H1 (cell line): Measurements from ENCODE around the gene CCL23. TPM values are rescaled to one million over a fixed set of nuclear protein-coding genes. Genes with fewer than 3 reads are reported as not detected.

Source experiments
- CTCF ChIA-PET: fragments of 300-600 bp; sonication (Branson Sonifier 250); formaldehyde crosslinking; loops from one replicate; lab custom pipeline; 2021; ENCODE audit not compliant: partially characterized antibody; lab: Charles Lee
- POLR2A ChIA-PET: fragments of 300-600 bp; sonication (Branson Sonifier 250); formaldehyde crosslinking; loops from one replicate; lab custom pipeline; 2021; ENCODE audit warnings: inconsistent platforms; ENCODE audit not compliant: partially characterized antibody; lab: Charles Lee
- DNase-seq, 2 experiments: peaks; one replicate each; pipeline versions ENCODE4 v3.0.0 to v3.0.0-alpha.2; 2010 to 2022; ENCODE audit warnings: low spot score in 2 of 2, low read depth in 1 of 2, mixed read lengths in 1 of 2
- FAIRE-seq: peaks from 2 replicates; lab custom pipeline; 2011; peaks lifted over from hg19 to GRCh38; lab: Jason Lieb, UNC
- H2AFZ ChIP-seq: 2 replicates; pipeline ENCODE4 v1.8.1; 2012; ENCODE audit warnings: low read length, inconsistent platforms
- H2AK5ac ChIP-seq: 2 replicates; pipeline ENCODE4 v1.6.1; 2013; ENCODE audit warnings: low read depth, low read length
- H2BK120ac ChIP-seq: replicated peaks from 2 replicates; pipeline ENCODE3; 2013; ENCODE audit warnings: low read depth, low read length, inconsistent platforms
- H2BK12ac ChIP-seq: 2 replicates; pipeline ENCODE4 v1.6.1; 2013; ENCODE audit warnings: low read depth, low read length
- H2BK15ac ChIP-seq: 2 replicates; pipeline ENCODE4 v1.6.1; 2013; ENCODE audit warnings: low read length
- H2BK20ac ChIP-seq: 2 replicates; pipeline ENCODE4 v1.6.1; 2013; ENCODE audit warnings: low read length
- H2BK5ac ChIP-seq: 2 replicates; pipeline ENCODE4 v1.6.1; 2013; ENCODE audit warnings: low read depth, low read length
- H3K14ac ChIP-seq: 2 replicates; pipeline ENCODE4 v1.6.1; 2013; ENCODE audit warnings: inconsistent platforms; ENCODE audit not compliant: insufficient read length
- H3K18ac ChIP-seq: 2 replicates; pipeline ENCODE4 v1.6.1; 2013; ENCODE audit warnings: low read length; ENCODE audit errors: extremely low read depth
- H3K23ac ChIP-seq: 2 replicates; pipeline ENCODE4 v1.6.1; 2013; ENCODE audit warnings: inconsistent platforms; ENCODE audit not compliant: insufficient read length
- H3K23me2 ChIP-seq: 2 replicates; pipeline ENCODE4 v1.6.1; 2013; ENCODE audit warnings: low read depth, low read length
- H3K27ac ChIP-seq: 2 replicates; pipeline ENCODE4 v1.6.1; 2011; ENCODE audit warnings: low read depth, low read length, inconsistent platforms
- H3K27me3 ChIP-seq, 4 experiments: replicated peaks in 1 of 4; 1 replicate in 1 of 4; 2 replicates in 3 of 4; pipeline versions ENCODE4 v1.6.1 to v1.8.1; 2011 to 2013; ENCODE audit warnings: low read length in 3 of 4, mild to moderate bottlenecking in 3 of 4, inconsistent platforms in 2 of 4, mixed read lengths in 2 of 4, moderate library complexity in 1 of 4; ENCODE audit not compliant: control insufficient read depth in 3 of 4, insufficient read depth in 3 of 4; ENCODE audit errors: extremely low read depth in 1 of 4
- H3K36me3 ChIP-seq, 4 experiments: 2 replicates each; pipeline versions ENCODE4 v1.6.1 to v1.8.1; 2011 to 2013; ENCODE audit warnings: mild to moderate bottlenecking in 4 of 4, low read length in 3 of 4, moderate library complexity in 2 of 4, control low read depth in 1 of 4, inconsistent platforms in 1 of 4; ENCODE audit not compliant: insufficient read depth in 4 of 4, control insufficient read depth in 2 of 4
- H3K4ac ChIP-seq: replicated peaks from 2 replicates; pipeline ENCODE3; 2013; ENCODE audit warnings: low read length, low read depth, mixed read lengths, inconsistent platforms; ENCODE audit not compliant: insufficient read length
- H3K4me1 ChIP-seq, 4 experiments: replicated peaks in 1 of 4; 1 replicate in 1 of 4; 2 replicates in 3 of 4; pipeline versions ENCODE4 v1.6.1 to v1.8.1; 2011 to 2013; ENCODE audit warnings: low read length in 3 of 4, inconsistent platforms in 2 of 4, mixed read lengths in 1 of 4; ENCODE audit not compliant: insufficient read depth in 4 of 4, control insufficient read depth in 3 of 4
- H3K4me2 ChIP-seq, 2 experiments: 2 replicates each; pipeline versions ENCODE4 v1.6.1 to v1.8.1; 2011 to 2013; ENCODE audit warnings: low read depth in 2 of 2, low read length in 2 of 2, control low read depth in 1 of 2, inconsistent platforms in 1 of 2, mild to moderate bottlenecking in 1 of 2; ENCODE audit not compliant: insufficient read depth in 1 of 2
- H3K4me3 ChIP-seq, 4 experiments: fragments of 200-600, 300-600 bp in 1 of 4; sonication (generic), shearing (Covaris generic), sonication (Bioruptor Twin) in 1 of 4; 2 replicates each; pipeline versions ENCODE4 v1.5.1 to v1.8.1; 2011 to 2016; ENCODE audit warnings: low read length in 4 of 4, low read depth in 3 of 4, control low read depth in 2 of 4, inconsistent platforms in 2 of 4, mild to moderate bottlenecking in 2 of 4, mixed read lengths in 1 of 4, moderate library complexity in 1 of 4; ENCODE audit not compliant: insufficient read depth in 2 of 4; ENCODE audit errors: extremely low read depth in 1 of 4
- H3K56ac ChIP-seq: replicated peaks from 2 replicates; pipeline ENCODE3; 2013; ENCODE audit warnings: low read depth, mild to moderate bottlenecking, mixed read lengths, low read length, inconsistent platforms; ENCODE audit not compliant: insufficient read length
- H3K79me1 ChIP-seq: 2 replicates; pipeline ENCODE4 v1.6.1; 2013; ENCODE audit warnings: low read depth, low read length, control low read depth
- H3K79me2 ChIP-seq, 2 experiments: 2 replicates each; pipeline versions ENCODE4 v1.6.1 to v1.8.1; 2012 to 2013; ENCODE audit warnings: low read length in 2 of 2, mild to moderate bottlenecking in 2 of 2, inconsistent platforms in 1 of 2; ENCODE audit not compliant: insufficient read depth in 2 of 2, control insufficient read depth in 1 of 2
- H3K9ac ChIP-seq, 4 experiments: replicated peaks in 1 of 4; 1 replicate in 1 of 4; 2 replicates in 3 of 4; pipeline versions ENCODE4 v1.6.1 to v1.8.1; 2011 to 2013; ENCODE audit warnings: low read depth in 3 of 4, low read length in 3 of 4, control low read depth in 2 of 4, mild to moderate bottlenecking in 2 of 4, moderate library complexity in 2 of 4, inconsistent platforms in 1 of 4; ENCODE audit errors: extremely low read depth in 1 of 4
- H3K9me3 ChIP-seq, 2 experiments: 2 replicates each; pipeline versions ENCODE4 v1.6.1 to v1.8.1; 2012 to 2013; ENCODE audit warnings: mild to moderate bottlenecking in 2 of 2, moderate library complexity in 2 of 2, control low read depth in 1 of 2, inconsistent platforms in 1 of 2, low read depth in 1 of 2, low read length in 1 of 2, mixed read lengths in 1 of 2; ENCODE audit not compliant: insufficient read depth in 2 of 2
- H4K20me1 ChIP-seq, 2 experiments: replicated peaks in 1 of 2; 2 replicates each; pipeline versions ENCODE3 to v1.8.1; 2011 to 2013; ENCODE audit warnings: inconsistent platforms in 2 of 2, low read length in 2 of 2, mild to moderate bottlenecking in 1 of 2; ENCODE audit not compliant: insufficient read depth in 2 of 2, control insufficient read depth in 1 of 2
- H4K5ac ChIP-seq: 2 replicates; pipeline ENCODE4 v1.6.1; 2013; ENCODE audit warnings: low read length, low read depth, mixed read lengths, inconsistent platforms; ENCODE audit not compliant: insufficient read length
- H4K8ac ChIP-seq: 2 replicates; pipeline ENCODE4 v1.8.0; 2013; ENCODE audit warnings: mild to moderate bottlenecking, moderate library complexity, low read length, inconsistent platforms; ENCODE audit not compliant: insufficient read depth; ENCODE audit errors: extremely low read depth
- H4K91ac ChIP-seq: replicated peaks from 2 replicates; pipeline ENCODE3; 2013; ENCODE audit warnings: low read length, mixed read lengths, inconsistent platforms; ENCODE audit not compliant: insufficient read length
- ASH2L ChIP-seq: fragments of 200-600, 300-600 bp; sonication (generic); IDR thresholded peaks from one replicate; pipeline ENCODE4 v1.7.1; 2017; ENCODE audit warnings: low read length
- BACH1 ChIP-seq: IDR thresholded peaks from 2 replicates; pipeline ENCODE4 v1.6.1; 2012; ENCODE audit warnings: low read length, improper control_type of control experiment
- BCL11A ChIP-seq, 2 experiments: IDR thresholded peaks; one replicate each; pipeline ENCODE4 v1.6.1; 2011; ENCODE audit warnings: low read depth in 2 of 2, low read length in 2 of 2, mild to moderate bottlenecking in 2 of 2
- CEBPB ChIP-seq: IDR thresholded peaks from 2 replicates; pipeline ENCODE4 v1.6.1; 2012; ENCODE audit warnings: low read depth, low read length
- GABPA ChIP-seq: IDR thresholded peaks from 2 replicates; pipeline ENCODE4 v1.6.1; 2011; ENCODE audit warnings: mild to moderate bottlenecking, low read length, moderate library complexity, borderline replicate concordance; ENCODE audit not compliant: insufficient read depth
- HDAC6 ChIP-seq: IDR thresholded peaks from one replicate; pipeline ENCODE4 v1.7.1; 2012; ENCODE audit warnings: low read depth, mild to moderate bottlenecking, inconsistent platforms, low read length, moderate library complexity
- KDM4A ChIP-seq: IDR thresholded peaks from one replicate; pipeline ENCODE4 v1.7.1; 2012; ENCODE audit warnings: low read depth, mild to moderate bottlenecking, moderate library complexity, low read length, inconsistent platforms; ENCODE audit not compliant: severe bottlenecking
- POLR2A ChIP-seq, 2 experiments: IDR thresholded peaks; 1 replicate in 1 of 2; 2 replicates in 1 of 2; pipeline ENCODE4 v1.6.1; 2011; ENCODE audit warnings: low read depth in 2 of 2, low read length in 2 of 2, mild to moderate bottlenecking in 2 of 2; ENCODE audit errors: control extremely low read depth in 1 of 2
- SRF ChIP-seq: IDR thresholded peaks from 2 replicates; pipeline ENCODE4 v1.6.1; 2011; ENCODE audit warnings: mild to moderate bottlenecking, low read depth, low read length, moderate library complexity
- TAF7 ChIP-seq: optimal IDR thresholded peaks from 2 replicates; pipeline ENCODE3; 2011; ENCODE audit warnings: low read depth, mild to moderate bottlenecking, inconsistent platforms, low read length, moderate library complexity, borderline replicate concordance
- TBP ChIP-seq: IDR thresholded peaks from 2 replicates; pipeline ENCODE4 v1.6.1; 2011; ENCODE audit warnings: low read depth, low read length, improper control_type of control experiment
- TCF12 ChIP-seq: IDR thresholded peaks from 2 replicates; pipeline ENCODE4 v1.6.1; 2011; ENCODE audit warnings: low read depth, mild to moderate bottlenecking, low read length
- WGBS, 2 experiments: shearing (Covaris generic) in 1 of 2; methylation state at CpG; one replicate each; pipeline versions ENCODE4 v1.1.6 to v1.1.7; 2013 to 2015; ENCODE audit warnings: low lambda C conversion rate in 2 of 2, mixed read lengths in 2 of 2, inconsistent platforms in 1 of 2, low coverage in 1 of 2, missing lambda C conversion rate in 1 of 2; ENCODE audit not compliant: insufficient replicate concordance in 2 of 2, insufficient coverage in 1 of 2, insufficient read length in 1 of 2; ENCODE audit errors: extremely low coverage in 1 of 2, missing lambda C conversion rate in 1 of 2; 5-methylcytosine and 5-hydroxymethylcytosine counted together
- polyA plus RNA-seq, 7 experiments: library from polyadenylated mRNA; depleted of rRNA in 3 of 7; stranded (reverse) in 5 of 7; unstranded in 2 of 7; fragments of >200 nt in 5 of 7; fragments of 200-250 nt in 2 of 7; gene quantifications; 1 replicate in 5 of 7; 2 replicates in 1 of 7; 4 replicates in 1 of 7; pipeline versions ENCODE4 v1.2.1 to v1.2.3, GENCODE V29; 2011 to 2013; ENCODE audit warnings: missing spikeins in 2 of 7, mixed read lengths in 2 of 7
- total RNA-seq: library from RNA; stranded (reverse); fragmentation: NEBNext Ultra II Directional; extraction: Animal tissue kit (Norgen Biotek cat#: 25700); gene quantifications from 2 replicates; pipeline ENCODE4 v1.2.1, GENCODE V29; 2021
- TF ChIP-seq, protein P1 (sequence below), 3 experiments: IDR thresholded peaks; 1 replicate in 2 of 3; 2 replicates in 1 of 3; pipeline versions ENCODE4 v1.5.1 to v1.6.1; 2011; ENCODE audit warnings: low read length in 3 of 3, mild to moderate bottlenecking in 3 of 3, inconsistent platforms in 2 of 3, low read depth in 1 of 3, moderate library complexity in 1 of 3; ENCODE audit not compliant: insufficient read depth in 1 of 3; ENCODE audit errors: control extremely low read depth in 1 of 3

The CCL23 gene
- total and polyA plus RNA-seq, 2 of the 8 experiments (the other 6 are each of a cell fraction or from before 2014, with no cell fraction given) = not detected

DNA sequence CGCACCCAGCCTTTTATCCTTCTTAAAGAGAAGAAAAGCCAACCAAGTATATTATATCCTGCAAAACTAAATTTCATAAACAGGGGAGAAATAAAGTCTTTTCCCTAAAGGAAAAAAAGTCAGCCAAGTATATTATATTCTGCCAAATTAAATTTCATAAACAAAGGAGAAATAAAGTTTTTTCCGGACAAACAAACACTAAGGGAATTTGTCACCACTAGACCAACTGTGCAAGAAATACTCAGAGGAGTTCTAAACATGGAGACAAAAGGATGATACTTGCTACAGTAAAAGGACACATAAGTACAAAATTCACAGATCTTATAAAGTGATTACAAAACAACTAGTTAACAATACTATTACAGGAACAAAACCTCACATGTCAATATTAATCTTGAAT lies 31.9 kb upstream of the CCL23 start:
- H3K23me2 ChIP-seq = no peaks in the 10 kb centered on the region
- no peak overlapping the region for H4K8ac ChIP-seq
- no peak overlapping the region for H2BK5ac ChIP-seq
- H4K91ac ChIP-seq = no peak overlapping the region
- H3K27ac ChIP-seq = no peak overlapping the region
- 97% methylated on average over 2 of the region's 2 CpGs; no CpG with 5 or more reads in 1 of the 2 experiments for WGBS, 2 experiments
- no peak overlapping the region for H2AFZ ChIP-seq
- no peak overlapping the region for H2BK120ac ChIP-seq
- no peak overlapping the region for H3K56ac ChIP-seq
- no peaks in the 10 kb centered on the region for H3K79me2 ChIP-seq
- H2BK20ac ChIP-seq = no peak overlapping the region
- no peak for TF ChIP-seq KDM4A
- TF ChIP-seq, protein P1, sequence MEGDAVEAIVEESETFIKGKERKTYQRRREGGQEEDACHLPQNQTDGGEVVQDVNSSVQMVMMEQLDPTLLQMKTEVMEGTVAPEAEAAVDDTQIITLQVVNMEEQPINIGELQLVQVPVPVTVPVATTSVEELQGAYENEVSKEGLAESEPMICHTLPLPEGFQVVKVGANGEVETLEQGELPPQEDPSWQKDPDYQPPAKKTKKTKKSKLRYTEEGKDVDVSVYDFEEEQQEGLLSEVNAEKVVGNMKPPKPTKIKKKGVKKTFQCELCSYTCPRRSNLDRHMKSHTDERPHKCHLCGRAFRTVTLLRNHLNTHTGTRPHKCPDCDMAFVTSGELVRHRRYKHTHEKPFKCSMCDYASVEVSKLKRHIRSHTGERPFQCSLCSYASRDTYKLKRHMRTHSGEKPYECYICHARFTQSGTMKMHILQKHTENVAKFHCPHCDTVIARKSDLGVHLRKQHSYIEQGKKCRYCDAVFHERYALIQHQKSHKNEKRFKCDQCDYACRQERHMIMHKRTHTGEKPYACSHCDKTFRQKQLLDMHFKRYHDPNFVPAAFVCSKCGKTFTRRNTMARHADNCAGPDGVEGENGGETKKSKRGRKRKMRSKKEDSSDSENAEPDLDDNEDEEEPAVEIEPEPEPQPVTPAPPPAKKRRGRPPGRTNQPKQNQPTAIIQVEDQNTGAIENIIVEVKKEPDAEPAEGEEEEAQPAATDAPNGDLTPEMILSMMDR (IDR thresholded peaks at IDR 0.05; ENCODE audit: control extremely low read depth in 1 of 3, insufficient read depth in 1 of 3, low read depth in 1 of 3, low read length in 3 of 3) = no peak
- TF ChIP-seq BACH1 = no peak
- no peak for TF ChIP-seq TAF7
- TF ChIP-seq TBP = no peak
- TF ChIP-seq BCL11A (IDR thresholded peaks at IDR 0.05; ENCODE audit: low read depth in 2 of 2, low read length in 2 of 2) = no peak
- TF ChIP-seq ASH2L = no peak
- no peak for TF ChIP-seq SRF
- TF ChIP-seq GABPA = no peak
- no peak for TF ChIP-seq POLR2A (IDR thresholded peaks at IDR 0.05; ENCODE audit: control extremely low read depth in 1 of 2, low read depth in 2 of 2, low read length in 2 of 2)
- TF ChIP-seq TCF12 = no peak
- no peak for TF ChIP-seq CEBPB
- no peak for TF ChIP-seq HDAC6
- ChIA-PET CTCF (no interaction called here), POLR2A (no interaction called here)
- H3K23ac ChIP-seq = no peak overlapping the region
- no peaks in the 10 kb centered on the region for H4K20me1 ChIP-seq
- DNase-seq (no peak), FAIRE-seq (no peak)
- no peaks in the 10 kb centered on the region; a peak in 1 of 4 replicates for H3K9me3 ChIP-seq
- no peak overlapping the region for H2BK15ac ChIP-seq
- H3K36me3 ChIP-seq = no peaks in the 10 kb centered on the region
- H3K14ac ChIP-seq = no peak overlapping the region
- no peak overlapping the region for H3K9ac ChIP-seq
- no peaks in the 10 kb centered on the region for H3K4me1 ChIP-seq
- no peak overlapping the region for H2AK5ac ChIP-seq
- no peak overlapping the region for H2BK12ac ChIP-seq
- no peak overlapping the region for H3K4me3 ChIP-seq
- H3K18ac ChIP-seq = no peak overlapping the region
- H3K4me2 ChIP-seq = no peak overlapping the region
- no peak overlapping the region for H3K4ac ChIP-seq
- no peaks in the 10 kb centered on the region for H3K27me3 ChIP-seq
- no peaks in the 10 kb centered on the region for H3K79me1 ChIP-seq
- no peak overlapping the region for H4K5ac ChIP-seq
